Testis (tissue), 2 donors: ENCODE data around the gene NDRG3.

Experiments
- POLR2A ChIP-seq: fragments of 450-650 bp; IDR thresholded peaks from one replicate; pipeline ENCODE4 v1.6.1; 2017; ENCODE audit warnings: antibody characterized with exemption, mild to moderate bottlenecking, moderate library complexity
- TF ChIP-seq, protein P1 (sequence below), 3 experiments: fragments of 450-650 bp in 2 of 3; fragments of 200-600 bp in 1 of 3; sonication (generic) in 1 of 3; IDR thresholded peaks; one replicate each; pipeline ENCODE4 v1.5.1; 2016 to 2019; ENCODE audit warnings: antibody characterized with exemption in 3 of 3, mild to moderate bottlenecking in 2 of 3, moderate library complexity in 1 of 3

DNA sequence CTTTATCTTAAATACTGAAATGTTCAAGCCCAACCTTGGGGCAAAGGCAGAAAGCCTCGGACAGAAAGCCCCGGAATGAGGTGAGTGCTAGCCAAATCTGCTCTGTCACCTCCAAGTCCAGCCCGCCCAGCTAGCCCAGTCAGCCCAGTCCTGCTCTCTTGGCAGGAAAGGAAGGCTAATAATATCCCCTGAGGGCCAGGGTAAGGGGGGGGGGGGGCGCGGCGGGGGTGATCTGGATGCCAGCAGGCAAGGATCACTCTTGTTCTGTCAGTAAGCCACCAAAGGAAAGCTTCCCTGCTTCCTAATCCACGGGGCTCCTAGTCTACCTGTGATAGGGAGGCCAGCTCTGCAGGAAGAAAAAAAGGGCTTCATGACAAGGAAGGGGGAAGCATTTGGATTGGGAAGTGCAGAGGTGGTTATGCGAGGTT, 1.1 kb downstream of the NDRG3 start:
- no peak for TF ChIP-seq POLR2A
- TF ChIP-seq, protein P1, sequence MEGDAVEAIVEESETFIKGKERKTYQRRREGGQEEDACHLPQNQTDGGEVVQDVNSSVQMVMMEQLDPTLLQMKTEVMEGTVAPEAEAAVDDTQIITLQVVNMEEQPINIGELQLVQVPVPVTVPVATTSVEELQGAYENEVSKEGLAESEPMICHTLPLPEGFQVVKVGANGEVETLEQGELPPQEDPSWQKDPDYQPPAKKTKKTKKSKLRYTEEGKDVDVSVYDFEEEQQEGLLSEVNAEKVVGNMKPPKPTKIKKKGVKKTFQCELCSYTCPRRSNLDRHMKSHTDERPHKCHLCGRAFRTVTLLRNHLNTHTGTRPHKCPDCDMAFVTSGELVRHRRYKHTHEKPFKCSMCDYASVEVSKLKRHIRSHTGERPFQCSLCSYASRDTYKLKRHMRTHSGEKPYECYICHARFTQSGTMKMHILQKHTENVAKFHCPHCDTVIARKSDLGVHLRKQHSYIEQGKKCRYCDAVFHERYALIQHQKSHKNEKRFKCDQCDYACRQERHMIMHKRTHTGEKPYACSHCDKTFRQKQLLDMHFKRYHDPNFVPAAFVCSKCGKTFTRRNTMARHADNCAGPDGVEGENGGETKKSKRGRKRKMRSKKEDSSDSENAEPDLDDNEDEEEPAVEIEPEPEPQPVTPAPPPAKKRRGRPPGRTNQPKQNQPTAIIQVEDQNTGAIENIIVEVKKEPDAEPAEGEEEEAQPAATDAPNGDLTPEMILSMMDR (IDR thresholded peaks at IDR 0.05) = no peak
